LNCaP clone FGC (cell line): ENCODE measurements around the gene ADGRA1.

Source experiments
- DNase-seq: peaks from one replicate; pipeline ENCODE4 v3.0.0-alpha.2; 2011; ENCODE audit warnings: low read depth
- H3K4me3 ChIP-seq: 2 replicates; pipeline ENCODE4 v1.5.1; 2011; ENCODE audit warnings: mild to moderate bottlenecking, low read depth, low read length, control low read depth
- TF ChIP-seq, protein P1 (sequence below): IDR thresholded peaks from 2 replicates; pipeline ENCODE4 v1.5.1; 2012; ENCODE audit warnings: mild to moderate bottlenecking; ENCODE audit not compliant: control insufficient read depth, insufficient read depth; ENCODE audit errors: extremely low read depth

The ADGRA1 gene

GRCh38 chr10:133088179-133088955, 643 bp downstream of the ADGRA1 start:
- H3K4me3 ChIP-seq = no peak overlapping the region
- TF ChIP-seq, protein P1, sequence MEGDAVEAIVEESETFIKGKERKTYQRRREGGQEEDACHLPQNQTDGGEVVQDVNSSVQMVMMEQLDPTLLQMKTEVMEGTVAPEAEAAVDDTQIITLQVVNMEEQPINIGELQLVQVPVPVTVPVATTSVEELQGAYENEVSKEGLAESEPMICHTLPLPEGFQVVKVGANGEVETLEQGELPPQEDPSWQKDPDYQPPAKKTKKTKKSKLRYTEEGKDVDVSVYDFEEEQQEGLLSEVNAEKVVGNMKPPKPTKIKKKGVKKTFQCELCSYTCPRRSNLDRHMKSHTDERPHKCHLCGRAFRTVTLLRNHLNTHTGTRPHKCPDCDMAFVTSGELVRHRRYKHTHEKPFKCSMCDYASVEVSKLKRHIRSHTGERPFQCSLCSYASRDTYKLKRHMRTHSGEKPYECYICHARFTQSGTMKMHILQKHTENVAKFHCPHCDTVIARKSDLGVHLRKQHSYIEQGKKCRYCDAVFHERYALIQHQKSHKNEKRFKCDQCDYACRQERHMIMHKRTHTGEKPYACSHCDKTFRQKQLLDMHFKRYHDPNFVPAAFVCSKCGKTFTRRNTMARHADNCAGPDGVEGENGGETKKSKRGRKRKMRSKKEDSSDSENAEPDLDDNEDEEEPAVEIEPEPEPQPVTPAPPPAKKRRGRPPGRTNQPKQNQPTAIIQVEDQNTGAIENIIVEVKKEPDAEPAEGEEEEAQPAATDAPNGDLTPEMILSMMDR = no peak

DNA sequence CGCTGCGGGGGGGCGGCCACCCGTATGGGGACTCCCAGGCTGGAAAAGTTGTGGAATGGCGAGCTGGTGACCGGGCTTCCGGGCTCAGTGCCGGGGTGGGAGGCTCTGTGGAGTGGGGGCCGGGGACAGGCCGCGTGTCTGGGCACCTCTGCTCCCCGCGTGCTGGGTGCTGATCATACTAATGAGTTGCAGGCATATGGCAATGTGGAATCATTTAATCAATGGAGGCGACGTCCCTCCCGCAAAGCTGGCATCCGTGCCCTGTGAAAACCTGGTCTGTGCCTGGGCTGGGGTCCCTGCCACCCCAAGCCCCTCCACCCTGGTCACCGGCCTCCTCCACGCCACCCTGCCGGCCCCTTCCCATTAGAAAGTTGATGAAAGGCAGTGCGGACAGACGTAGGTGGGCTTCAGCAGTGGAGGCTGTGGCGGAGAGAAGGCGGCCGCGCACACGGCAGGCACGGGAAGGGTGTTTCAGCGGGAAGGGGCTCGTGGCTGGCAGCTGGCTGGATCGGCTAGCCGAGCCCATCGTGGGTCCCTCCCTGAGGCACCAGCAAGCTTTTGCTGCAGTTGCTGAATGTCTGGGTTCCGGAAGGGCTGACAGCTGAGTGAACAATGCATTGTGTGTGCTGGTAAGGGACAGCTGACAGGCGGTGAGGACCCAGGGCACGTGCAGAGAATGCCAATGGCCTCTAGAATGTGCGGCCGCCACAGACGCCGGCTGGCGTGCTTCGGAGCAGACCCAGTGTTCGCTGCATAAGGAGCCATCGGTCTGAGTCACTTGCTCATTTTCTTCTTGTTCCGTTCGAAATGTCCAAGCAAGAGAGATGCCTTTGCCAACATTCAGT, 1.5 kb downstream of the ADGRA1 start:
- no peak for DNase-seq

More at GRCh38 chr10:133088179-133088955, 643 bp downstream of the ADGRA1 start:
- DNase-seq = no peak

GRCh38 chr10:133090101-133090500, 2.4 kb downstream of the ADGRA1 start:
- no peak for DNase-seq
- TF ChIP-seq, protein P1 = no peak

More for the DNA sequence above, 1.5 kb downstream of the ADGRA1 start:
- TF ChIP-seq, protein P1 = no peak
- no peak overlapping the region for H3K4me3 ChIP-seq

GRCh38 chr10:133090654-133091053, 2.9 kb downstream of the ADGRA1 start:
- TF ChIP-seq, protein P1 = no peak
- no peak overlapping the region for H3K4me3 ChIP-seq
- no peak for DNase-seq

More at GRCh38 chr10:133090101-133090500, 2.4 kb downstream of the ADGRA1 start:
- H3K4me3 ChIP-seq = no peak overlapping the region

DNA sequence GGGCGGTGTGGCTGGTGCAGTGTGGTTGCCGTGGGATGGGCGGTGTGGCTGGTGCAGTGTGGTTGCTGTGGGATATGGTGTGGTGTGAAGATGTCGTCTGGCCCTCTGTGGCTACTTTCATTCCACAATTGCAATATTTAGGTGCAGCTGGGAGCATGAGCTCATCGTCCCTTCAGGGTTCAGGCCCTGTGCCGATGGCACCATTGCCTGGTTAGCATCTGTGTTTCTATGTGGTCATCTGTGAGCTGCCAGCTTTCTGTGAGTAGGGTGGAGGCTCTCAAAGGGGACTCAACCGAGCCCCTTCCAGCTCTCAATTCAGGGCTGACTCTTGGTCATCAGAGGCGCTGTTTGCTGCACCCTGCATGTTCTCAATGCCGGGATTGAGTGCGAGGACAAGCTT, 3.6 kb downstream of the ADGRA1 start:
- DNase-seq = no peak
- TF ChIP-seq, protein P1 = no peak
- no peak overlapping the region for H3K4me3 ChIP-seq

DNA sequence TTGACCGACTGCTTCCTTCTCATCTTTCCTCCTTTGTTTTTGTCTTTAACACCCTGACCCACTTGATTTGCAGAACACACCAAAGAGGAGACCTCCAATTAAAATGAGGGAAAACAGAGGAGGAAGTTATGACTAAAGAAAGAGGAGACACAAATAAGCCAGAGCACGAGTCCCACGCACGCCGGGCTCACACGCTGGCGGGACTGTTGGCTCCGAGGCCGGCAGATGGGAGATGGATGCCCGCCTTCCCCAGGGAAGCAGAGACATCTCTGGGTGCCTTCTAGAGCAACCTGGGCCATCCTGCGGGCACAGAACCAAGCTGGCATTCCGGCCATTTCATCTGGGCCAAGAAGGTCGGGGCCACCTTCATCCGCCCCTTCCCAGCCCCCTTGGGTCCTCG, 5.6 kb downstream of the ADGRA1 start:
- DNase-seq = no peak
- TF ChIP-seq, protein P1 = no peak
- no peak overlapping the region for H3K4me3 ChIP-seq

GRCh38 chr10:133094286-133094685, 6.6 kb downstream of the ADGRA1 start:
- TF ChIP-seq, protein P1 = no peak
- no peak for DNase-seq
- H3K4me3 ChIP-seq = no peak overlapping the region
